ENCODE results near the gene MKNK2.

- no peak for TF ChIP-seq EZH2 (IDR thresholded peaks at IDR 0.05; ENCODE audit: insufficient read depth, poor library complexity, severe bottlenecking)
- no peak for TF ChIP-seq EZH2phosphoT487 (IDR thresholded peaks at IDR 0.05; ENCODE audit: insufficient read depth, low read depth)
Observed at GRCh38 chr19:2099054-2099501, 48.0 kb upstream of the MKNK2 start.
